Adrenal gland (tissue), 5 donors: ENCODE data around the gene CARD8.

Source experiments
- CTCF ChIP-seq, 6 experiments: fragments of 450-650 bp in 4 of 6; fragments of 200-600 bp in 2 of 6; sonication (generic) in 1 of 6; IDR thresholded peaks; 1 replicate in 5 of 6; 2 replicates in 1 of 6; pipeline versions ENCODE4 v1.5.1 to v1.8.0; 2016 to 2021; ENCODE audit warnings: antibody characterized with exemption in 6 of 6, mild to moderate bottlenecking in 2 of 6, moderate library complexity in 1 of 6
- POLR2A ChIP-seq, 2 donors: fragments of 450-650 bp; IDR thresholded peaks; one replicate each; pipeline ENCODE4 v1.6.1; 2017; ENCODE audit warnings: antibody characterized with exemption in 2 of 2, mild to moderate bottlenecking in 2 of 2, moderate library complexity in 1 of 2
- donor health status: DM: no; HTN: no; CAD: no.

- TF ChIP-seq CTCF (IDR thresholded peaks at IDR 0.05) (no peak), POLR2A (IDR thresholded peaks at IDR 0.05) (no peak)
These were observed 18.7 kb downstream of the CARD8 start for GRCh38 chr19:48237057-48237456.
